ENCODE data around the gene PECR. TPM values are rescaled to one million over a fixed set of nuclear protein-coding genes. Genes with fewer than 3 reads are reported as not detected.
A peak's percentile ranks its signal among the peaks of the same experiment; 100 is the strongest.

The PECR gene
- total and polyA plus RNA-seq, 2 of the 13 experiments (the other 11 are each of a cell fraction or from before 2014, with no cell fraction given) = 151 to 153 TPM

DNA sequence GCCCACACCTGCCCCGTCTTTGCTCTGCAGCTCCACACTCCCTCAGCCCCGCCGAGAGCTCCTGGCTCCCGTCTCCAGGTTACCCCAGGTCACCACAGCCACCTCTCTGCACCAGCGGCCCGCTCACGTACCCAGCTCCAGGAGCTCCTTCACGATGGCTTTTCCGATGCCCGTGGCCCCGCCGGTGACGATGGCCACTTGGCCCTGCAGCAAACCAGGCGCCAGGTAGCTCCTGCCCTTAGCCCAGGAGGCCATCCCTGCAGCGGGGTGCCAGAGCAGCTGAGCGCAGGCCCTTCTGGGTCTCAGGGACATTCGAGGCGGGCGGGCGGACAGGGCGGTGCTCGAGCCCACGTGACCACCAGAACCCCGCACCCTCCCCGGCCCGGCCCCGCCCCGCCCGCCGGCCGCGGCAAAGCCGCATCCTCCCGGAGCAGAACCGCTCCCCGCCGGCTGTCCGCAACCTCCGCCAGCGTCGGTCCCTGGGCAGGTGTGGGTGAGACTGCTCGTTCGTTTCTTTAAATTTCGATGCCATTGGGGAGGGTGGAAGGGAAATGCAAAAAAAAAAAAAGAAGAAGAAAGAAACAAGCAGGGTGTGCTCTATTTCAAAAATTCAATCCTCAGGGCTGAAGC, at the start of gene PECR, which contains the start of gene TMEM169 (continued):
- TF ChIP-seq HDAC6 (IDR thresholded peaks at IDR 0.05; ENCODE audit: low read depth, low read length) (no peak), ZNF225 (CRISPR knock-in tag; IDR thresholded peaks at IDR 0.05) (peak; percentile 99), MED1 (CRISPR knock-in tag; IDR thresholded peaks at IDR 0.05) (peak; percentile 94), ETV6 (CRISPR knock-in tag; conservative IDR thresholded peaks at IDR 0.05) (peak; percentile 90; the same call in 1 of the 2 replicates), ZNF790 (CRISPR knock-in tag; IDR thresholded peaks at IDR 0.05; ENCODE audit: borderline replicate concordance) (peak; percentile 98), ADNP (CRISPR knock-in tag; IDR thresholded peaks at IDR 0.05) (no peak), ETV5 (CRISPR knock-in tag; IDR thresholded peaks at IDR 0.05; ENCODE audit: borderline replicate concordance) (0 out of 2 replicates have a peak, but pooled peaks have one; percentile 37), SRF (IDR thresholded peaks at IDR 0.05; ENCODE audit: low read depth, low read length) (no peak), ZNF234 (CRISPR knock-in tag; conservative IDR thresholded peaks at IDR 0.05) (peak; percentile 99), ZFP62 (CRISPR knock-in tag; IDR thresholded peaks at IDR 0.05) (no peak), TEAD3 (CRISPR knock-in tag; optimal IDR thresholded peaks at IDR 0.05; ENCODE audit: borderline replicate concordance) (peak; percentile 84), SETDB1 (CRISPR knock-in tag; IDR thresholded peaks at IDR 0.05; ENCODE audit: borderline replicate concordance) (peak; percentile 88; the same call in 1 of the 2 replicates), PHF21A (CRISPR knock-in tag; IDR thresholded peaks at IDR 0.05) (peak; percentile 63), NFATC3 (CRISPR knock-in tag; IDR thresholded peaks at IDR 0.05) (peak; percentile 86), NAIF1 (CRISPR knock-in tag; IDR thresholded peaks at IDR 0.05; ENCODE audit: borderline replicate concordance) (no peak; the same call in 1 of the 2 replicates), HIVEP1 (CRISPR knock-in tag; IDR thresholded peaks at IDR 0.05) (peak; percentile 87)
- TF ChIP-seq, protein P1, sequence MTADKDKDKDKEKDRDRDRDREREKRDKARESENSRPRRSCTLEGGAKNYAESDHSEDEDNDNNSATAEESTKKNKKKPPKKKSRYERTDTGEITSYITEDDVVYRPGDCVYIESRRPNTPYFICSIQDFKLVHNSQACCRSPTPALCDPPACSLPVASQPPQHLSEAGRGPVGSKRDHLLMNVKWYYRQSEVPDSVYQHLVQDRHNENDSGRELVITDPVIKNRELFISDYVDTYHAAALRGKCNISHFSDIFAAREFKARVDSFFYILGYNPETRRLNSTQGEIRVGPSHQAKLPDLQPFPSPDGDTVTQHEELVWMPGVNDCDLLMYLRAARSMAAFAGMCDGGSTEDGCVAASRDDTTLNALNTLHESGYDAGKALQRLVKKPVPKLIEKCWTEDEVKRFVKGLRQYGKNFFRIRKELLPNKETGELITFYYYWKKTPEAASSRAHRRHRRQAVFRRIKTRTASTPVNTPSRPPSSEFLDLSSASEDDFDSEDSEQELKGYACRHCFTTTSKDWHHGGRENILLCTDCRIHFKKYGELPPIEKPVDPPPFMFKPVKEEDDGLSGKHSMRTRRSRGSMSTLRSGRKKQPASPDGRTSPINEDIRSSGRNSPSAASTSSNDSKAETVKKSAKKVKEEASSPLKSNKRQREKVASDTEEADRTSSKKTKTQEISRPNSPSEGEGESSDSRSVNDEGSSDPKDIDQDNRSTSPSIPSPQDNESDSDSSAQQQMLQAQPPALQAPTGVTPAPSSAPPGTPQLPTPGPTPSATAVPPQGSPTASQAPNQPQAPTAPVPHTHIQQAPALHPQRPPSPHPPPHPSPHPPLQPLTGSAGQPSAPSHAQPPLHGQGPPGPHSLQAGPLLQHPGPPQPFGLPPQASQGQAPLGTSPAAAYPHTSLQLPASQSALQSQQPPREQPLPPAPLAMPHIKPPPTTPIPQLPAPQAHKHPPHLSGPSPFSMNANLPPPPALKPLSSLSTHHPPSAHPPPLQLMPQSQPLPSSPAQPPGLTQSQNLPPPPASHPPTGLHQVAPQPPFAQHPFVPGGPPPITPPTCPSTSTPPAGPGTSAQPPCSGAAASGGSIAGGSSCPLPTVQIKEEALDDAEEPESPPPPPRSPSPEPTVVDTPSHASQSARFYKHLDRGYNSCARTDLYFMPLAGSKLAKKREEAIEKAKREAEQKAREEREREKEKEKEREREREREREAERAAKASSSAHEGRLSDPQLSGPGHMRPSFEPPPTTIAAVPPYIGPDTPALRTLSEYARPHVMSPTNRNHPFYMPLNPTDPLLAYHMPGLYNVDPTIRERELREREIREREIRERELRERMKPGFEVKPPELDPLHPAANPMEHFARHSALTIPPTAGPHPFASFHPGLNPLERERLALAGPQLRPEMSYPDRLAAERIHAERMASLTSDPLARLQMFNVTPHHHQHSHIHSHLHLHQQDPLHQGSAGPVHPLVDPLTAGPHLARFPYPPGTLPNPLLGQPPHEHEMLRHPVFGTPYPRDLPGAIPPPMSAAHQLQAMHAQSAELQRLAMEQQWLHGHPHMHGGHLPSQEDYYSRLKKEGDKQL (CRISPR knock-in tag; IDR thresholded peaks at IDR 0.05; ENCODE audit: low read depth) = peak; percentile 43
- TF ChIP-seq, protein P2, sequence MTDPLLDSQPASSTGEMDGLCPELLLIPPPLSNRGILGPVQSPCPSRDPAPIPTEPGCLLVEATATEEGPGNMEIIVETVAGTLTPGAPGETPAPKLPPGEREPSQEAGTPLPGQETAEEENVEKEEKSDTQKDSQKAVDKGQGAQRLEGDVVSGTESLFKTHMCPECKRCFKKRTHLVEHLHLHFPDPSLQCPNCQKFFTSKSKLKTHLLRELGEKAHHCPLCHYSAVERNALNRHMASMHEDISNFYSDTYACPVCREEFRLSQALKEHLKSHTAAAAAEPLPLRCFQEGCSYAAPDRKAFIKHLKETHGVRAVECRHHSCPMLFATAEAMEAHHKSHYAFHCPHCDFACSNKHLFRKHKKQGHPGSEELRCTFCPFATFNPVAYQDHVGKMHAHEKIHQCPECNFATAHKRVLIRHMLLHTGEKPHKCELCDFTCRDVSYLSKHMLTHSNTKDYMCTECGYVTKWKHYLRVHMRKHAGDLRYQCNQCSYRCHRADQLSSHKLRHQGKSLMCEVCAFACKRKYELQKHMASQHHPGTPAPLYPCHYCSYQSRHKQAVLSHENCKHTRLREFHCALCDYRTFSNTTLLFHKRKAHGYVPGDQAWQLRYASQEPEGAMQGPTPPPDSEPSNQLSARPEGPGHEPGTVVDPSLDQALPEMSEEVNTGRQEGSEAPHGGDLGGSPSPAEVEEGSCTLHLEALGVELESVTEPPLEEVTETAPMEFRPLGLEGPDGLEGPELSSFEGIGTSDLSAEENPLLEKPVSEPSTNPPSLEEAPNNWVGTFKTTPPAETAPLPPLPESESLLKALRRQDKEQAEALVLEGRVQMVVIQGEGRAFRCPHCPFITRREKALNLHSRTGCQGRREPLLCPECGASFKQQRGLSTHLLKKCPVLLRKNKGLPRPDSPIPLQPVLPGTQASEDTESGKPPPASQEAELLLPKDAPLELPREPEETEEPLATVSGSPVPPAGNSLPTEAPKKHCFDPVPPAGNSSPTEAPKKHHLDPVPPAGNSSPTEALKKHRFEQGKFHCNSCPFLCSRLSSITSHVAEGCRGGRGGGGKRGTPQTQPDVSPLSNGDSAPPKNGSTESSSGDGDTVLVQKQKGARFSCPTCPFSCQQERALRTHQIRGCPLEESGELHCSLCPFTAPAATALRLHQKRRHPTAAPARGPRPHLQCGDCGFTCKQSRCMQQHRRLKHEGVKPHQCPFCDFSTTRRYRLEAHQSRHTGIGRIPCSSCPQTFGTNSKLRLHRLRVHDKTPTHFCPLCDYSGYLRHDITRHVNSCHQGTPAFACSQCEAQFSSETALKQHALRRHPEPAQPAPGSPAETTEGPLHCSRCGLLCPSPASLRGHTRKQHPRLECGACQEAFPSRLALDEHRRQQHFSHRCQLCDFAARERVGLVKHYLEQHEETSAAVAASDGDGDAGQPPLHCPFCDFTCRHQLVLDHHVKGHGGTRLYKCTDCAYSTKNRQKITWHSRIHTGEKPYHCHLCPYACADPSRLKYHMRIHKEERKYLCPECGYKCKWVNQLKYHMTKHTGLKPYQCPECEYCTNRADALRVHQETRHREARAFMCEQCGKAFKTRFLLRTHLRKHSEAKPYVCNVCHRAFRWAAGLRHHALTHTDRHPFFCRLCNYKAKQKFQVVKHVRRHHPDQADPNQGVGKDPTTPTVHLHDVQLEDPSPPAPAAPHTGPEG (CRISPR knock-in tag; IDR thresholded peaks at IDR 0.05) = peak; percentile 98
- TF ChIP-seq, protein P3, sequence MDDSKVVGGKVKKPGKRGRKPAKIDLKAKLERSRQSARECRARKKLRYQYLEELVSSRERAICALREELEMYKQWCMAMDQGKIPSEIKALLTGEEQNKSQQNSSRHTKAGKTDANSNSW (CRISPR knock-in tag; IDR thresholded peaks at IDR 0.05; ENCODE audit: borderline replicate concordance) = peak; percentile 90
